ENCODE results near the gene TSPEAR.

Gene TSPEAR

DNA sequence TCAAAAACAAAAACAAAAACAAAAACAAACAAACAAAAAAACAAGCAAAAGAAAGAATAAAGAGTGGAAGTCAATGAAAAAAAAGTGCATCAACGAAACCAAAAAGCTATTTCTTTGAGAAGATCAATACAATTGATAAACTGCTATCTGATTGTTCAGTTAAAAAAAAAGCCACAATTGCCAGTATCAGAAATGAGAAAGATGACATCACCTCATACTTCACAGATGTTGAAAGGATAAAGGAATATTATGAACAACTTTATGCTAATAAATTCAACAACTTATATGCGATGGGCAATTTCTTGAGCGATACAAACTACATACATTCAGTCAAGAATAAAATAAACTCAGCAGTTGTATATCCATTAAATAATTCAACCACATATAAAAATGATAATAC is 258.3 kb downstream of the TSPEAR start:
- no peak for DNase-seq (ENCODE audit: low read depth, low spot score)

DNA sequence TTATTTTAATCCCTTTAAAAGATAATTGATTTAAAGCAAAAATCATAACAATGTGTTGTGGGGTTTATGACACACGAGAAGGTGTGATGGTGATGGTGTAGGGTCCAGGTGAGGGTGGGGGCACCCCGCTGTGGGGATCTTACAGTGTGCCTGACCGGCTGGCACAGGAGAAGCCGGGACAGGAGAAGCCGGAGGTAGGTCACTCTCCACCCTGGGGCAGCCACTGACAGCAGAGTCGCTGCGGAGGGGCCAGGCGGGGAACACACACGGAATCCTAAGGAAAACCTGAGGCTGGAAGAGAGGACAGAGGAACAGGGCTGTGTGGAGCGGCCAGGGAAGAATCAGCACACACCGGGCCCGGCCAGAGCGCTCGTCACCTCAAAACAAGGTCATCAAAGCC is 260.4 kb downstream of the TSPEAR start:
- DNase-seq (ENCODE audit: low read depth, low spot score) = no peak

GRCh38 chr21:44450402-44450801 is 261.0 kb downstream of the TSPEAR start:
- DNase-seq (ENCODE audit: low read depth, low spot score) = no peak

DNA sequence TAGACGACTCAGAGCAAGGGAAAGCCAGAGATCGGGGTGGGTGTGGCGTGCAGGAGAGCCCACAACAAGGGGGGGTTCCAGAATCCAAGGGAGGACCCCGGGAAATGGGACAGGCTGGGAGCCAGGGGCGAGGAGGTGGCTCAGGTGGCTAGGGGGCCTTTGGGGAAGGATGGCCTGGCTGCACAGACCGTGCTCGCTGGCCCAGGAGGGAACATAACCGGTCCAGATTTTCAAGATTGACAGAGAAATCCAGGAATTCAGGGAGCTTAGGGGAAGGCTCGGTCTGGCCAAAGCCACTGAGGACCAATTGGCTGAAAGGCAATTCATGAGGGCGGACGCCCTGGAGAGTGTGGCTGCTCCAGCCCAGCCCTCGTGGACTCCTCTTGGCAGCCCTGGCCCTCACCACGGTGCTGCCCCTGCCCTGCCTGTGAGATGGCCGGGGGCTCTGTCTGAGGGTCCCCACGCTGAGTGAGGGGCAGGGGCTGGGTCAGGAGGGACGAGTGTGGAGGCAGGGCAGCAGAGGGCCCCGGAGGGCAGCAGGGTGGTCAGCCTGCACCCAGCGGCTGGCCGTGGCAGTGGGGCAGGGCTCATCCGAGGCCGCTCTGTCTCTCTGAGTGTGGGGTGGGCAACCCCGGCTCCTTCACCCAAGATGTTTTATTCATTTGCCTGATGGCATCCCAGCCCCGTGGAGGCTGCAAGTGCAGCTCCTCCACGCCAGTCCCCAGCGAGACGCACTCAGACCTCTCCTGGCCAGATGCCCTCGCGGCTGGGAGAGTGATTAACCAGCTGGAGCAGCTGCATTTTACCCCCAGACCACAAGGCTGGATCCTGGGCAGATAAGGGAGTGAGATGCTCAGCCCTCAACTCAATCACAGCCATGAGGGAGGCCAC is 261.7 kb downstream of the TSPEAR start:
- no peak for DNase-seq (ENCODE audit: low read depth, low spot score)

DNA sequence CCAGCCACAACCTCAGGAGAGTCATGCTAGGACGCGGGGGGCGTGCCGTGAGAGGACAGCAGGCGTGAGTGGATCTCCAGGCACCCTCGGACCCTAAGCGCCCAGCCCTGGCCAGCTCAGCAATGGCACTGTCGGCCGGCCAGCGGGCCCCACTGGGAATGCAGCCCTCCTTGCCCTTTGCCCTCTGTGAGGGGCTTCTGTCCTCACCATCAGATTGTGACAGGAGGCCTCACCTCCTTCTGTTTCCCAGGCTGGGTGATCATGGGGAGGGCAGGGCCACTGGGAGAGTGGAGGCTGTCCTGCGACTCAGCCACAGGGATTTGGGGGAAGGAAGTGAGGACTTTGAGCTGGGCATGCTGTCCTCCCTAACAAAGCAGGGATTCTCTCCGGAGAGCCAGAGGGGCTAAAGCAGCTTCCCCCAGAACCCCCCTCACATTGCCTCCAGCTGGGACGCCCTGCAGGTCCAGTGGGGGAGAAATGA is 262.7 kb downstream of the TSPEAR start:
- DNase-seq (ENCODE audit: low read depth, low spot score) = no peak
